Loucy (cell line): ENCODE measurements around the gene FAM20C.

Experiments used
- H2AFZ ChIP-seq: fragments of 200-600 bp; sonication (generic); 2 replicates; pipeline ENCODE4 v1.6.0; 2016; ENCODE audit warnings: antibody characterized with exemption, mild to moderate bottlenecking, low read length, moderate library complexity
- H3F3A ChIP-seq: fragments of 200-600 bp; 2 replicates; pipeline ENCODE4 v1.6.0; 2016; ENCODE audit warnings: antibody characterized with exemption, low read depth, mild to moderate bottlenecking
- H3K27me3 ChIP-seq: fragments of 200-600 bp; sonication (generic); 2 replicates; pipeline ENCODE4 v1.6.1; 2014; ENCODE audit warnings: low read length, mild to moderate bottlenecking; ENCODE audit not compliant: insufficient read depth, poor library complexity, severe bottlenecking
- H3K36me3 ChIP-seq: fragments of 200-600 bp; sonication (generic); 2 replicates; pipeline ENCODE4 v1.6.1; 2016; ENCODE audit warnings: low read length; ENCODE audit not compliant: insufficient read depth
- H3K4me1 ChIP-seq: fragments of 200-600 bp; sonication (generic); 2 replicates; pipeline ENCODE4 v1.5.1; 2014; ENCODE audit warnings: low read length, mild to moderate bottlenecking; ENCODE audit not compliant: insufficient read depth, poor library complexity, severe bottlenecking
- H3K4me2 ChIP-seq: fragments of 200-600 bp; sonication (generic); 2 replicates; pipeline ENCODE4 v1.6.0; 2014; ENCODE audit warnings: antibody characterized with exemption, low read length, low read depth, mild to moderate bottlenecking; ENCODE audit not compliant: poor library complexity, severe bottlenecking
- H3K4me3 ChIP-seq: fragments of 200-600 bp; sonication (generic); 2 replicates; pipeline ENCODE4 v1.5.1; 2014; ENCODE audit warnings: low read length, mild to moderate bottlenecking, mixed read lengths; ENCODE audit not compliant: poor library complexity, severe bottlenecking
- H3K79me2 ChIP-seq: fragments of 200-600 bp; sonication (generic); 2 replicates; pipeline ENCODE4 v1.6.1; 2014; ENCODE audit warnings: low read length; ENCODE audit not compliant: insufficient read depth
- H3K9ac ChIP-seq: fragments of 200-600 bp; sonication (generic); 2 replicates; pipeline ENCODE4 v1.6.0; 2014; ENCODE audit warnings: mild to moderate bottlenecking, low read depth, low read length, moderate library complexity; ENCODE audit not compliant: poor library complexity, severe bottlenecking
- H3K9me2 ChIP-seq: fragments of 200-600 bp; sonication (generic); replicated peaks from 2 replicates; pipeline ENCODE4 v1.6.1; 2016; ENCODE audit warnings: low read depth, low read length, mixed read lengths
- H3K9me3 ChIP-seq: fragments of 200-600 bp; sonication (generic); 2 replicates; pipeline ENCODE4 v1.6.1; 2014; ENCODE audit warnings: mild to moderate bottlenecking, antibody characterized with exemption, low read length, low read depth; ENCODE audit not compliant: insufficient read depth
- H4K20me1 ChIP-seq: fragments of 200-600 bp; sonication (generic); 2 replicates; pipeline ENCODE4 v1.6.0; 2014; ENCODE audit warnings: antibody characterized with exemption, low read length, mild to moderate bottlenecking; ENCODE audit not compliant: insufficient read depth, poor library complexity, severe bottlenecking
- CTCF ChIP-seq: fragments of 200-600 bp; sonication (generic); conservative IDR thresholded peaks from 2 replicates; pipeline ENCODE4 v1.5.1; 2014; ENCODE audit warnings: mild to moderate bottlenecking, antibody characterized with exemption, low read length
- EZH2phosphoT487 ChIP-seq: fragments of 200-600 bp; IDR thresholded peaks from 2 replicates; pipeline ENCODE4 v1.6.1; 2018; ENCODE audit warnings: antibody characterized with exemption, mild to moderate bottlenecking, moderate library complexity, borderline replicate concordance

The FAM20C gene

GRCh38 chr7:237385-237784, 45.0 kb downstream of the FAM20C start:
- H4K20me1 ChIP-seq = no peaks in the 10 kb centered on the region
- no peak overlapping the region for H3K9ac ChIP-seq
- H3K4me3 ChIP-seq = no peak overlapping the region
- no peaks in the 10 kb centered on the region for H3F3A ChIP-seq
- H3K9me3 ChIP-seq = peaks cover 12% of the 10 kb centered on the region; the same call in 1 of the 2 replicates
- no peaks in the 10 kb centered on the region for H3K27me3 ChIP-seq
- no peak overlapping the region for H3K4me2 ChIP-seq
- no peak overlapping the region for H2AFZ ChIP-seq
- no peaks in the 10 kb centered on the region for H3K9me2 ChIP-seq
- H3K36me3 ChIP-seq = no peaks in the 10 kb centered on the region
- H3K4me1 ChIP-seq = no peaks in the 10 kb centered on the region
- no peak for TF ChIP-seq CTCF
- no peak for TF ChIP-seq EZH2phosphoT487
- H3K79me2 ChIP-seq = no peaks in the 10 kb centered on the region

- TF ChIP-seq EZH2phosphoT487 (no peak), CTCF (no peak)
- no peaks in the 10 kb centered on the region for H3K79me2 ChIP-seq
- no peaks in the 10 kb centered on the region for H3K9me2 ChIP-seq
- no peak overlapping the region for H2AFZ ChIP-seq
- no peak overlapping the region for H3K4me3 ChIP-seq
- H3K4me2 ChIP-seq = no peak overlapping the region
- no peaks in the 10 kb centered on the region for H3K27me3 ChIP-seq
- H3K9ac ChIP-seq = no peak overlapping the region
- no peaks in the 10 kb centered on the region for H3F3A ChIP-seq
- no peaks in the 10 kb centered on the region for H3K4me1 ChIP-seq
- H4K20me1 ChIP-seq = no peaks in the 10 kb centered on the region
- H3K36me3 ChIP-seq = no peaks in the 10 kb centered on the region
- peaks cover 19% of the 10 kb centered on the region; the same call in 1 of the 2 replicates for H3K9me3 ChIP-seq
These were observed 47.8 kb downstream of the FAM20C start for GRCh38 chr7:240146-240676.

GRCh38 chr7:240887-241421, 48.6 kb downstream of the FAM20C start:
- Histone ChIP-seq H3K4me2 (no peak overlapping the region), H3K4me1 (no peaks in the 10 kb centered on the region), H3K9me3 (peaks cover 20% of the 10 kb centered on the region; the same call in 1 of the 2 replicates), H3K9me2 (no peaks in the 10 kb centered on the region), H3K4me3 (no peak overlapping the region), H3F3A (no peaks in the 10 kb centered on the region), H3K9ac (no peak overlapping the region), H3K27me3 (no peaks in the 10 kb centered on the region), H3K36me3 (no peaks in the 10 kb centered on the region), H3K79me2 (no peaks in the 10 kb centered on the region), H4K20me1 (no peaks in the 10 kb centered on the region), H2AFZ (no peak overlapping the region)
- no peak for TF ChIP-seq CTCF
- TF ChIP-seq EZH2phosphoT487 = no peak
